C4-2B (cell line): Measurements from ENCODE around the gene WFDC8.

ENCODE experiments used
- ZFX ChIP-seq: fragments of 450-650 bp; IDR thresholded peaks from 2 replicates; pipeline ENCODE4 v1.6.1; 2017
- TF ChIP-seq, protein P1 (sequence below): fragments of 450-650 bp; conservative IDR thresholded peaks from 2 replicates; pipeline ENCODE4 v1.5.1; 2017; ENCODE audit warnings: mild to moderate bottlenecking

DNA sequence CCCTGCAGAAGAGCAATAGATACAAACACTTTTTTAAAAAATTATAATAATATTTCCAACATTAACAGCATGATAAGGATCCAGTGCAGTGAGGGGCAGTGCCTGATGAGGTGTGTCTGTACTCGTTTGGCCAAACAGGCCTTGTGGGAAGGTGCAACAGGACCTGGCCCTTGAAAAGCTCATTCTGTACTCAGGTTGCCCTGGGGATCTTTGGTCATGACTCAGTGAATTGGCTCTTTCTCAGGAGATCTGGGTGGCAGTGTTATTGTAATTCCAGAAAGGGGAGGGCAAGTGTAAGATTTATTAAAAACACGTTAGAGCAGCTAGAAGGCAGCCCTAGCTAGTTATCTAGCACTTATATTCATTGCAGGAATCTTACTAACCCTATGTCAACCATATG is 60.8 kb downstream of the WFDC8 start:
- TF ChIP-seq, protein P1, sequence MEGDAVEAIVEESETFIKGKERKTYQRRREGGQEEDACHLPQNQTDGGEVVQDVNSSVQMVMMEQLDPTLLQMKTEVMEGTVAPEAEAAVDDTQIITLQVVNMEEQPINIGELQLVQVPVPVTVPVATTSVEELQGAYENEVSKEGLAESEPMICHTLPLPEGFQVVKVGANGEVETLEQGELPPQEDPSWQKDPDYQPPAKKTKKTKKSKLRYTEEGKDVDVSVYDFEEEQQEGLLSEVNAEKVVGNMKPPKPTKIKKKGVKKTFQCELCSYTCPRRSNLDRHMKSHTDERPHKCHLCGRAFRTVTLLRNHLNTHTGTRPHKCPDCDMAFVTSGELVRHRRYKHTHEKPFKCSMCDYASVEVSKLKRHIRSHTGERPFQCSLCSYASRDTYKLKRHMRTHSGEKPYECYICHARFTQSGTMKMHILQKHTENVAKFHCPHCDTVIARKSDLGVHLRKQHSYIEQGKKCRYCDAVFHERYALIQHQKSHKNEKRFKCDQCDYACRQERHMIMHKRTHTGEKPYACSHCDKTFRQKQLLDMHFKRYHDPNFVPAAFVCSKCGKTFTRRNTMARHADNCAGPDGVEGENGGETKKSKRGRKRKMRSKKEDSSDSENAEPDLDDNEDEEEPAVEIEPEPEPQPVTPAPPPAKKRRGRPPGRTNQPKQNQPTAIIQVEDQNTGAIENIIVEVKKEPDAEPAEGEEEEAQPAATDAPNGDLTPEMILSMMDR: no peak
- no peak for TF ChIP-seq ZFX
